K562 (cell line): ENCODE results near the gene CEP89. TPM values are rescaled to one million over a fixed set of nuclear protein-coding genes. Genes with fewer than 3 reads are reported as not detected.

Experiments
- CC2D1A ChIP-seq: fragments of 450-650 bp; IDR thresholded peaks from 2 replicates; pipeline ENCODE4 v1.6.1; 2017; ENCODE audit warnings: mild to moderate bottlenecking
- FUS ChIP-seq: fragments of 200-400 bp; formaldehyde crosslinking; optimal IDR thresholded peaks from 2 replicates; pipeline ENCODE3; 2017; ENCODE audit warnings: low read depth, low read length
- GMEB1 ChIP-seq: fragments of 250-450 bp; sonication (Bioruptor Pico); IDR thresholded peaks from 2 replicates; pipeline ENCODE4 v1.4.0; 2020; ENCODE audit warnings: mild to moderate bottlenecking
- HCFC1 ChIP-seq: IDR thresholded peaks from 2 replicates; pipeline ENCODE4 v1.6.1; 2012; ENCODE audit warnings: low read depth, low read length, improper control_type of control experiment
- HDGF ChIP-seq: fragments of 450-650 bp; IDR thresholded peaks from 2 replicates; pipeline ENCODE4 v1.6.1; 2016
- HSF4 ChIP-seq: fragments of 250-450 bp; sonication (Bioruptor Pico); IDR thresholded peaks from 2 replicates; pipeline ENCODE4 v2.1.2; 2022; ENCODE audit warnings: mild to moderate bottlenecking, moderate library complexity, borderline replicate concordance
- JUNB ChIP-seq: fragments of 450-650 bp; formaldehyde crosslinking; conservative IDR thresholded peaks from 2 replicates; pipeline ENCODE4 v1.4.0; 2020; ENCODE audit warnings: mild to moderate bottlenecking
- KAT8 ChIP-seq: fragments of 450-650 bp; IDR thresholded peaks from 2 replicates; pipeline ENCODE4 v1.6.1; 2016; ENCODE audit warnings: low read depth, mild to moderate bottlenecking
- KLF1 ChIP-seq: fragments of 450-650 bp; IDR thresholded peaks from 2 replicates; pipeline ENCODE4 v1.6.1; 2016; ENCODE audit warnings: missing genetic modification characterization, missing compliant biosample characterization
- NRF1 ChIP-seq, 2 experiments: fragments of 450-650 bp; IDR thresholded peaks in 1 of 2; conservative IDR thresholded peaks in 1 of 2; 2 replicates each; pipeline ENCODE4 v1.6.1; 2014; ENCODE audit warnings: mild to moderate bottlenecking in 2 of 2
- PBX2 ChIP-seq, 2 experiments: IDR thresholded peaks in 1 of 2; conservative IDR thresholded peaks in 1 of 2; 2 replicates each; pipeline ENCODE4 v1.6.1; 2016; ENCODE audit warnings: low read depth in 2 of 2, mild to moderate bottlenecking in 1 of 2, missing compliant biosample characterization in 1 of 2, missing genetic modification characterization in 1 of 2, moderate library complexity in 1 of 2
- PHF21A ChIP-seq: fragments of 450-650 bp; IDR thresholded peaks from 2 replicates; pipeline ENCODE4 v1.6.1; 2017; ENCODE audit warnings: low read depth, borderline replicate concordance
- TOE1 ChIP-seq, 2 experiments: fragments of 450-650 bp in 1 of 2; sonication (generic) in 1 of 2; formaldehyde crosslinking in 1 of 2; IDR thresholded peaks; 2 replicates each; pipeline versions ENCODE4 v1.7.1 to v1.8.0; 2016 to 2022; ENCODE audit warnings: borderline replicate concordance in 2 of 2, mild to moderate bottlenecking in 2 of 2, antibody characterized with exemption in 1 of 2, inconsistent platforms in 1 of 2, low read depth in 1 of 2, missing genetic modification reagents in 1 of 2, moderate library complexity in 1 of 2
- ZBED1 ChIP-seq: IDR thresholded peaks from 2 replicates; pipeline ENCODE4 v1.6.1; 2014
- ZFP30 ChIP-seq: fragments of 250-450 bp; sonication (Bioruptor Pico); IDR thresholded peaks from 2 replicates; pipeline ENCODE4 v1.8.0; 2022; ENCODE audit warnings: moderate library complexity, mild to moderate bottlenecking, inconsistent platforms, borderline replicate concordance
- ZNF717 ChIP-seq: fragments of 250-450 bp; sonication (Bioruptor Pico); IDR thresholded peaks from 2 replicates; pipeline ENCODE4 v1.5.0; 2021
- polyA plus RNA-seq, 8 experiments: library from polyadenylated mRNA; depleted of rRNA in 4 of 8; stranded (reverse) in 5 of 8; unstranded in 3 of 8; fragments of >200 nt; fragmentation: Nextera tagmentation in 2 of 8; fragmentation: Illumina TruSeq in 1 of 8; extraction: Ambion mirVana in 2 of 8; extraction: Trizol in 1 of 8; gene quantifications; 2 replicates each; pipeline versions ENCODE4 v1.2.1 to v1.2.3, GENCODE V29; 2011 to 2014; ENCODE audit warnings: inconsistent platforms in 1 of 8, missing spikeins in 1 of 8
- total RNA-seq, 7 experiments: library from RNA; depleted of rRNA in 6 of 7; stranded (reverse); fragments of >200 nt in 6 of 7; fragmentation: Illumina TruSeq in 2 of 7; extraction: Trizol in 2 of 7; gene quantifications; 2 replicates each; pipeline versions ENCODE4 v1.2.1 to v1.2.3, GENCODE V29; 2011 to 2021; ENCODE audit warnings: low replicate concordance in 1 of 7
- TF ChIP-seq, protein P1 (sequence below): fragments of 250-450 bp; sonication (Bioruptor Pico); IDR thresholded peaks from 2 replicates; pipeline ENCODE4 v1.4.0; 2020; ENCODE audit warnings: mild to moderate bottlenecking, moderate library complexity
- TF ChIP-seq, protein P2 (sequence below): IDR thresholded peaks from 3 replicates; pipeline ENCODE4 v1.6.1; 2011; ENCODE audit warnings: borderline replicate concordance, mild to moderate bottlenecking; ENCODE audit not compliant: insufficient read length, insufficient read depth

The CEP89 gene
- total and polyA plus RNA-seq, 9 of the 15 experiments (the other 6 are each of a cell fraction or from before 2014, with no cell fraction given): 5.5 to 15.0 (median 7.2) TPM

DNA sequence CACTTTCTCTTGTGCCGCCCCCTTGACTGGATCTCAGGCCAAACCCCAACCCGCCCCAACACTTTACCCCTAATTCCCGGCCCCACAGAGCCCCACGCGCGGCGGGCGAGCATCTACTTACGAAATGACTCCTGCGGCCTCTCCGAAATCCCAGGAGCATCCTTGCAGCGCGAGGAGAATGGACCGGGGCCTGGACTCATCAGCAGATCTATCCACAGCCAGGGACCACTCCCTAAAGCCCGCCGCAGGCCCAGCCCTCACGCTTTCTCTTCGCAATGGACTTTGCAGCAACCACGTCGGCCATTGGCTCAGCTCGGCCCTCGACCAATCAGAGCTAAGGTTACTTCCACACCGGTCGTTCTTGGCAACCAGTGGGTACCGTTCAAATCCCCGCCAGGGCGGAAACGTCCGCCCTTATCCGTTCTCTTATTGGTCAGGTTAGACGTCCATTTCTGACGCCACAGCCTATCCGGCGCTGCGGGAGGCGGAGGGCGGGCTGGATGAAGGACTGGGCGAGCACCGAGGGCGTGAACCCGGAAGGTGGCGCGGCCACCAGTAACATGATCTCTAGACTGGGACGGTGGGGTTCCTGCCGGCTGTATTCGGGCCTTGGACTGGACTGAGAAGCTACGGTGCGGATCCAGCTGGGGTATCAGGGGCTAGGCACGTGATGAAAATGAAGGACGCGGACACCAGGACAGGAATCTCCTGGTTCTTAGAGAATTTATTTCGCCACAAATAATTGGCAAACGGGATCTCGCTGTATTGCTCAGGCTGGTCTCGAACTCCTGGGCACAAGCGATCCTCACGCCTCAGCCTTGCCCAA lies at the start of gene CEP89, which contains the start of gene FAAP24 (continued):
- peak; percentile 66 for TF ChIP-seq PBX2 (CRISPR knock-in tag; IDR thresholded peaks at IDR 0.05; ENCODE audit: low read depth)
- TF ChIP-seq PBX2 (tag; conservative IDR thresholded peaks at IDR 0.05; ENCODE audit: low read depth): peak; percentile 98
- no peak for TF ChIP-seq CC2D1A
- TF ChIP-seq NRF1 (conservative IDR thresholded peaks at IDR 0.05 in 1 of 2, IDR thresholded peaks at IDR 0.05 in 1 of 2): peak; percentile 56 to 65; a peak in 3 of 4 replicates
- TF ChIP-seq, protein P1, sequence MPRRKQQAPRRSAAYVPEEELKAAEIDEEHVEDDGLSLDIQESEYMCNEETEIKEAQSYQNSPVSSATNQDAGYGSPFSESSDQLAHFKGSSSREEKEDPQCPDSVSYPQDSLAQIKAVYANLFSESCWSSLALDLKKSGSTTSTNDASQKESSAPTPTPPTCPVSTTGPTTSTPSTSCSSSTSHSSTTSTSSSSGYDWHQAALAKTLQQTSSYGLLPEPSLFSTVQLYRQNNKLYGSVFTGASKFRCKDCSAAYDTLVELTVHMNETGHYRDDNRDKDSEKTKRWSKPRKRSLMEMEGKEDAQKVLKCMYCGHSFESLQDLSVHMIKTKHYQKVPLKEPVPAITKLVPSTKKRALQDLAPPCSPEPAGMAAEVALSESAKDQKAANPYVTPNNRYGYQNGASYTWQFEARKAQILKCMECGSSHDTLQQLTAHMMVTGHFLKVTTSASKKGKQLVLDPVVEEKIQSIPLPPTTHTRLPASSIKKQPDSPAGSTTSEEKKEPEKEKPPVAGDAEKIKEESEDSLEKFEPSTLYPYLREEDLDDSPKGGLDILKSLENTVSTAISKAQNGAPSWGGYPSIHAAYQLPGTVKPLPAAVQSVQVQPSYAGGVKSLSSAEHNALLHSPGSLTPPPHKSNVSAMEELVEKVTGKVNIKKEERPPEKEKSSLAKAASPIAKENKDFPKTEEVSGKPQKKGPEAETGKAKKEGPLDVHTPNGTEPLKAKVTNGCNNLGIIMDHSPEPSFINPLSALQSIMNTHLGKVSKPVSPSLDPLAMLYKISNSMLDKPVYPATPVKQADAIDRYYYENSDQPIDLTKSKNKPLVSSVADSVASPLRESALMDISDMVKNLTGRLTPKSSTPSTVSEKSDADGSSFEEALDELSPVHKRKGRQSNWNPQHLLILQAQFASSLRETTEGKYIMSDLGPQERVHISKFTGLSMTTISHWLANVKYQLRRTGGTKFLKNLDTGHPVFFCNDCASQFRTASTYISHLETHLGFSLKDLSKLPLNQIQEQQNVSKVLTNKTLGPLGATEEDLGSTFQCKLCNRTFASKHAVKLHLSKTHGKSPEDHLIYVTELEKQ: no peak
- no peak for TF ChIP-seq ZNF717 (CRISPR knock-in tag)
- TF ChIP-seq ZFP30 (CRISPR knock-in tag): no peak
- TF ChIP-seq KLF1 (tag): peak; percentile 36; the same call in 1 of the 2 replicates
- TF ChIP-seq TOE1 (IDR thresholded peaks at IDR 0.05; ENCODE audit: borderline replicate concordance): peak; percentile 27; the same call in 1 of the 2 replicates
- no peak for TF ChIP-seq TOE1 (CRISPR knock-in tag; IDR thresholded peaks at IDR 0.05; ENCODE audit: borderline replicate concordance, low read depth)
- TF ChIP-seq FUS: no peak
- 0 out of 2 replicates have a peak, but pooled peaks have one; percentile 4 for TF ChIP-seq GMEB1
- TF ChIP-seq PHF21A: no peak
- no peak for TF ChIP-seq HSF4
- TF ChIP-seq, protein P2, sequence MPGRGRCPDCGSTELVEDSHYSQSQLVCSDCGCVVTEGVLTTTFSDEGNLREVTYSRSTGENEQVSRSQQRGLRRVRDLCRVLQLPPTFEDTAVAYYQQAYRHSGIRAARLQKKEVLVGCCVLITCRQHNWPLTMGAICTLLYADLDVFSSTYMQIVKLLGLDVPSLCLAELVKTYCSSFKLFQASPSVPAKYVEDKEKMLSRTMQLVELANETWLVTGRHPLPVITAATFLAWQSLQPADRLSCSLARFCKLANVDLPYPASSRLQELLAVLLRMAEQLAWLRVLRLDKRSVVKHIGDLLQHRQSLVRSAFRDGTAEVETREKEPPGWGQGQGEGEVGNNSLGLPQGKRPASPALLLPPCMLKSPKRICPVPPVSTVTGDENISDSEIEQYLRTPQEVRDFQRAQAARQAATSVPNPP: no peak
- no peak for TF ChIP-seq JUNB (CRISPR knock-in tag)
- no peak for TF ChIP-seq KAT8
- peak; percentile 76 for TF ChIP-seq HCFC1
- TF ChIP-seq HDGF: no peak
- no peak for TF ChIP-seq ZBED1
